KMS-11 (cell line): ENCODE measurements around the gene CAMK2D.

Source experiments
- H2AFZ ChIP-seq: fragments of 200-600 bp; sonication (generic); 2 replicates; pipeline ENCODE4 v1.6.1; 2016; ENCODE audit warnings: antibody characterized with exemption, mixed run types, low read depth
- H3K27ac ChIP-seq: fragments of 200-600 bp; sonication (generic); 2 replicates; pipeline ENCODE4 v1.6.1; 2016; ENCODE audit warnings: mild to moderate bottlenecking, mixed run types
- H3K27me3 ChIP-seq: fragments of 200-600 bp; sonication (generic); 2 replicates; pipeline ENCODE4 v1.6.1; 2017; ENCODE audit warnings: mild to moderate bottlenecking, low read depth, mixed run types, moderate library complexity; ENCODE audit not compliant: insufficient read depth
- H3K36me3 ChIP-seq: fragments of 200-600 bp; sonication (generic); 2 replicates; pipeline ENCODE4 v1.6.1; 2017; ENCODE audit warnings: mild to moderate bottlenecking, mixed run types; ENCODE audit not compliant: insufficient read depth
- H3K4me1 ChIP-seq: fragments of 200-600 bp; sonication (generic); 2 replicates; pipeline ENCODE4 v1.6.1; 2016; ENCODE audit warnings: mild to moderate bottlenecking, low read depth, mixed run types; ENCODE audit not compliant: poor library complexity, severe bottlenecking
- H3K4me2 ChIP-seq: fragments of 200-600 bp; sonication (generic); 2 replicates; pipeline ENCODE4 v1.7.0; 2016; ENCODE audit warnings: mild to moderate bottlenecking, mixed run types
- H3K4me3 ChIP-seq: fragments of 200-600 bp; sonication (generic); IDR thresholded peaks from 2 replicates; pipeline ENCODE4 v1.6.1; 2017; ENCODE audit warnings: low read depth, low read length, mixed read lengths; ENCODE audit not compliant: insufficient read depth
- H3K79me2 ChIP-seq: fragments of 200-600 bp; sonication (generic); 2 replicates; pipeline ENCODE4 v1.6.1; 2016; ENCODE audit warnings: low read depth, mixed run types; ENCODE audit not compliant: insufficient read depth
- H3K9ac ChIP-seq: fragments of 200-600 bp; sonication (generic); 2 replicates; pipeline ENCODE4 v1.6.1; 2016; ENCODE audit warnings: mild to moderate bottlenecking, mixed run types
- H4K20me1 ChIP-seq: fragments of 200-600 bp; sonication (generic); 2 replicates; pipeline ENCODE4 v1.6.1; 2016; ENCODE audit warnings: mild to moderate bottlenecking, mixed run types; ENCODE audit not compliant: insufficient read depth
- TF ChIP-seq, protein P1 (sequence below): fragments of 200-600 bp; sonication (generic); conservative IDR thresholded peaks from 2 replicates; pipeline ENCODE4 v1.6.1; 2017; ENCODE audit warnings: low read depth, mild to moderate bottlenecking, antibody characterized with exemption, low read length, moderate library complexity, mixed read lengths

CAMK2D gene

GRCh38 chr4:113444386-113444785, 317.2 kb downstream of the CAMK2D start:
- TF ChIP-seq, protein P1, sequence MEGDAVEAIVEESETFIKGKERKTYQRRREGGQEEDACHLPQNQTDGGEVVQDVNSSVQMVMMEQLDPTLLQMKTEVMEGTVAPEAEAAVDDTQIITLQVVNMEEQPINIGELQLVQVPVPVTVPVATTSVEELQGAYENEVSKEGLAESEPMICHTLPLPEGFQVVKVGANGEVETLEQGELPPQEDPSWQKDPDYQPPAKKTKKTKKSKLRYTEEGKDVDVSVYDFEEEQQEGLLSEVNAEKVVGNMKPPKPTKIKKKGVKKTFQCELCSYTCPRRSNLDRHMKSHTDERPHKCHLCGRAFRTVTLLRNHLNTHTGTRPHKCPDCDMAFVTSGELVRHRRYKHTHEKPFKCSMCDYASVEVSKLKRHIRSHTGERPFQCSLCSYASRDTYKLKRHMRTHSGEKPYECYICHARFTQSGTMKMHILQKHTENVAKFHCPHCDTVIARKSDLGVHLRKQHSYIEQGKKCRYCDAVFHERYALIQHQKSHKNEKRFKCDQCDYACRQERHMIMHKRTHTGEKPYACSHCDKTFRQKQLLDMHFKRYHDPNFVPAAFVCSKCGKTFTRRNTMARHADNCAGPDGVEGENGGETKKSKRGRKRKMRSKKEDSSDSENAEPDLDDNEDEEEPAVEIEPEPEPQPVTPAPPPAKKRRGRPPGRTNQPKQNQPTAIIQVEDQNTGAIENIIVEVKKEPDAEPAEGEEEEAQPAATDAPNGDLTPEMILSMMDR, result no peak
- Histone ChIP-seq H3K79me2 (no peaks in the 10 kb centered on the region), H3K4me1 (no peaks in the 10 kb centered on the region), H2AFZ (no peak overlapping the region), H3K4me3 (no peak overlapping the region), H3K4me2 (no peak overlapping the region), H3K27ac (no peak overlapping the region), H3K9ac (no peak overlapping the region), H3K27me3 (no peaks in the 10 kb centered on the region), H4K20me1 (no peaks in the 10 kb centered on the region), H3K36me3 (no peaks in the 10 kb centered on the region)

DNA sequence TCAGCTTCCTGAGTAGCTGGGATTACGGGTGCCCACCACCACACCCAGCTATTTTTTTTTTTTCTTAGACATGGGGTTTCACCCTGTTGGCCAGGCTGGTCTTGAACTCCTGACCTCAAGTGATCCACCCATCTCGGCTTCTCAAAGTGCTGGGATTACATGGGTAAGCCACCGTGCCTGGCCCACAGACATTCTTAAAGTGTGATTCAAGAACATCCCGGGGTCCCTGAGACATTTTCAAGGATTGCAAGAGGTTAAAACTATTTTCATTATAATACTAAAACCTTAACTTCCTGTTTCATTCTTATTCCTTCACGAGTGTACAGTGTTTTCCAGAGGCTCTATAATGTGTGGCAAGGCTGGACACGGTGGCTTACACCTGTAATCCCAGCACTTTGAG, 318.7 kb downstream of the CAMK2D start:
- no peak overlapping the region for H3K27ac ChIP-seq
- H3K4me3 ChIP-seq, result no peak overlapping the region
- no peaks in the 10 kb centered on the region for H3K27me3 ChIP-seq
- no peaks in the 10 kb centered on the region for H3K4me1 ChIP-seq
- TF ChIP-seq, protein P1, result no peak
- no peaks in the 10 kb centered on the region for H3K79me2 ChIP-seq
- H3K36me3 ChIP-seq, result no peaks in the 10 kb centered on the region
- no peak overlapping the region for H2AFZ ChIP-seq
- no peaks in the 10 kb centered on the region for H4K20me1 ChIP-seq
- H3K9ac ChIP-seq, result no peak overlapping the region
- H3K4me2 ChIP-seq, result no peak overlapping the region

GRCh38 chr4:113440371-113440770, 321.2 kb downstream of the CAMK2D start:
- no peak overlapping the region for H3K9ac ChIP-seq
- H3K36me3 ChIP-seq, result no peaks in the 10 kb centered on the region
- TF ChIP-seq, protein P1, result no peak

GRCh38 chr4:113438596-113438995, 322.9 kb downstream of the CAMK2D start:
- Histone ChIP-seq H3K27ac (no peak overlapping the region), H4K20me1 (no peaks in the 10 kb centered on the region), H3K9ac (no peak overlapping the region), H2AFZ (no peak overlapping the region), H3K27me3 (no peaks in the 10 kb centered on the region), H3K4me3 (no peak overlapping the region), H3K79me2 (no peaks in the 10 kb centered on the region), H3K36me3 (no peaks in the 10 kb centered on the region), H3K4me1 (no peaks in the 10 kb centered on the region), H3K4me2 (no peak overlapping the region)
- TF ChIP-seq, protein P1, result no peak

More at GRCh38 chr4:113440371-113440770, 321.2 kb downstream of the CAMK2D start:
- no peaks in the 10 kb centered on the region for H3K79me2 ChIP-seq
- no peak overlapping the region for H2AFZ ChIP-seq
- no peaks in the 10 kb centered on the region for H3K27me3 ChIP-seq
- H3K4me3 ChIP-seq, result no peak overlapping the region
- H3K4me2 ChIP-seq, result no peak overlapping the region
- H3K27ac ChIP-seq, result no peak overlapping the region
- H3K4me1 ChIP-seq, result no peaks in the 10 kb centered on the region
- H4K20me1 ChIP-seq, result no peaks in the 10 kb centered on the region

DNA sequence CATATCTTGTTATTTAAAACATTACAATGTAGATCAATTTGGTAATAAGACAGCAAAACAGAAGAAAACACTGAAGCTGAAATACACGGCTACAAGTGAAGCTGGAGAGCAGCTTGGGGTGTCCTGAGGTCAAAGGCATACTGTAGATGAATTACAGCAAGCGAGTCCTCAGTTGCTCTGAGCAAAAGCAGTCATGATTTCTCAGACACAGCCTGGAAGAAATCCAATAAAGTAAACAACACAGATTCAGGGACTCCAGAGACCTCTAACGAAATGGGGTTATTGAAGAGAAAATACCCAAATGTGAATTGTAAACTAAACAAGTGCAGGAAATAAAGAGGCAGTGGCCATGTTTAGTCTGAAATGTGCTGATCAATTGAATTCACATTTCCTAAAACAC, 324.4 kb downstream of the CAMK2D start:
- TF ChIP-seq, protein P1, result no peak
- Histone ChIP-seq H3K4me3 (no peak overlapping the region), H3K4me2 (no peak overlapping the region), H3K9ac (no peak overlapping the region), H3K36me3 (no peaks in the 10 kb centered on the region), H4K20me1 (no peaks in the 10 kb centered on the region), H3K4me1 (no peaks in the 10 kb centered on the region), H3K27me3 (no peaks in the 10 kb centered on the region), H3K79me2 (no peaks in the 10 kb centered on the region), H3K27ac (no peak overlapping the region), H2AFZ (no peak overlapping the region)
